Ishikawa (cell line): Measurements from ENCODE around the gene ANTXR1.

ENCODE experiments used
- CEBPB ChIP-seq: IDR thresholded peaks from 2 replicates; pipeline ENCODE4 v1.6.1; 2012
- CREB1 ChIP-seq: IDR thresholded peaks from 2 replicates; pipeline ENCODE4 v1.6.1; 2012; ENCODE audit warnings: low read depth
- EGR1 ChIP-seq: IDR thresholded peaks from 2 replicates; pipeline ENCODE4 v1.6.1; 2012
- EP300 ChIP-seq: IDR thresholded peaks from 2 replicates; pipeline ENCODE4 v1.6.1; 2012; ENCODE audit warnings: borderline replicate concordance
- FOXM1 ChIP-seq: IDR thresholded peaks from 2 replicates; pipeline ENCODE4 v1.6.1; 2012; ENCODE audit warnings: low read depth, borderline replicate concordance
- NFIC ChIP-seq: IDR thresholded peaks from 2 replicates; pipeline ENCODE4 v1.6.1; 2012
- RAD21 ChIP-seq: IDR thresholded peaks from 2 replicates; pipeline ENCODE4 v1.6.1; 2012; ENCODE audit warnings: low read depth
- TAF1 ChIP-seq: IDR thresholded peaks from 2 replicates; pipeline ENCODE4 v1.6.1; 2012; ENCODE audit warnings: low read depth, mild to moderate bottlenecking
- TCF12 ChIP-seq: IDR thresholded peaks from 2 replicates; pipeline ENCODE4 v1.6.1; 2012; ENCODE audit warnings: low read depth
- TEAD4 ChIP-seq: IDR thresholded peaks from 2 replicates; pipeline ENCODE4 v1.6.1; 2012
- YY1 ChIP-seq: IDR thresholded peaks from 2 replicates; pipeline ENCODE4 v1.6.1; 2012; ENCODE audit warnings: low read depth
- ZBTB7A ChIP-seq: IDR thresholded peaks from 2 replicates; pipeline ENCODE4 v1.6.1; 2012; ENCODE audit warnings: low read depth
- TF ChIP-seq, protein P1 (sequence below): IDR thresholded peaks from 2 replicates; pipeline ENCODE4 v1.6.1; 2012
- TF ChIP-seq, protein P2 (sequence below): IDR thresholded peaks from 2 replicates; pipeline ENCODE4 v1.6.1; 2012; ENCODE audit warnings: low read depth, mild to moderate bottlenecking
- TF ChIP-seq, protein P3 (sequence below): IDR thresholded peaks from 2 replicates; pipeline ENCODE4 v1.6.1; 2012

ANTXR1 gene

DNA sequence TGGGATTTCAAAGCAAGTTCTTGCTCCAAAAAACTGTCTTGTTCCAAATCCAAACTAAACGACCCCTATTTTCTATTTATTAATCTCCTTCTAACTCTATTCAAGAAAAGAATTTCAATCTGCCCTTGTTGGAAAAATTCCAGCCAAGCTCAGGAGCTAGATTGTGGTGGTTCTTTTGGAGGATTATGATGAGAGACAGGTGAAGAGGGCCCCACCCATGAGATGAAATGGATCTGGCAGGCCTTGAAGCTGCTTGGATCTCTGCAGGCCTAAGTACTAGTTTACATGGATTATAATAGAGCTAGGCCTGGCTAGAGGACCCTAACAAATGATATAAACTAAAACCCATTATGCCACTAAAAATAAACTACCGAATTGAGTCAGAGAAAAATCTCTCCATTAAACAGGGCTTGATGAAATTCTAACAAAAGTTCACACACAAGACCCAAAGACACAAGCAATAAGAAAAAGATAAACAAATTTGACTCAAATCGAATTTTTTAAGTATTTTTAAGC is 272.5 kb downstream of the ANTXR1 start:
- TF ChIP-seq TCF12 (no peak), YY1 (no peak), FOXM1 (no peak), TEAD4 (no peak), NFIC (no peak)
- TF ChIP-seq, protein P1, sequence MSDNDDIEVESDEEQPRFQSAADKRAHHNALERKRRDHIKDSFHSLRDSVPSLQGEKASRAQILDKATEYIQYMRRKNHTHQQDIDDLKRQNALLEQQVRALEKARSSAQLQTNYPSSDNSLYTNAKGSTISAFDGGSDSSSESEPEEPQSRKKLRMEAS = no peak
- TF ChIP-seq, protein P2, sequence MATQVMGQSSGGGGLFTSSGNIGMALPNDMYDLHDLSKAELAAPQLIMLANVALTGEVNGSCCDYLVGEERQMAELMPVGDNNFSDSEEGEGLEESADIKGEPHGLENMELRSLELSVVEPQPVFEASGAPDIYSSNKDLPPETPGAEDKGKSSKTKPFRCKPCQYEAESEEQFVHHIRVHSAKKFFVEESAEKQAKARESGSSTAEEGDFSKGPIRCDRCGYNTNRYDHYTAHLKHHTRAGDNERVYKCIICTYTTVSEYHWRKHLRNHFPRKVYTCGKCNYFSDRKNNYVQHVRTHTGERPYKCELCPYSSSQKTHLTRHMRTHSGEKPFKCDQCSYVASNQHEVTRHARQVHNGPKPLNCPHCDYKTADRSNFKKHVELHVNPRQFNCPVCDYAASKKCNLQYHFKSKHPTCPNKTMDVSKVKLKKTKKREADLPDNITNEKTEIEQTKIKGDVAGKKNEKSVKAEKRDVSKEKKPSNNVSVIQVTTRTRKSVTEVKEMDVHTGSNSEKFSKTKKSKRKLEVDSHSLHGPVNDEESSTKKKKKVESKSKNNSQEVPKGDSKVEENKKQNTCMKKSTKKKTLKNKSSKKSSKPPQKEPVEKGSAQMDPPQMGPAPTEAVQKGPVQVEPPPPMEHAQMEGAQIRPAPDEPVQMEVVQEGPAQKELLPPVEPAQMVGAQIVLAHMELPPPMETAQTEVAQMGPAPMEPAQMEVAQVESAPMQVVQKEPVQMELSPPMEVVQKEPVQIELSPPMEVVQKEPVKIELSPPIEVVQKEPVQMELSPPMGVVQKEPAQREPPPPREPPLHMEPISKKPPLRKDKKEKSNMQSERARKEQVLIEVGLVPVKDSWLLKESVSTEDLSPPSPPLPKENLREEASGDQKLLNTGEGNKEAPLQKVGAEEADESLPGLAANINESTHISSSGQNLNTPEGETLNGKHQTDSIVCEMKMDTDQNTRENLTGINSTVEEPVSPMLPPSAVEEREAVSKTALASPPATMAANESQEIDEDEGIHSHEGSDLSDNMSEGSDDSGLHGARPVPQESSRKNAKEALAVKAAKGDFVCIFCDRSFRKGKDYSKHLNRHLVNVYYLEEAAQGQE = no peak

DNA sequence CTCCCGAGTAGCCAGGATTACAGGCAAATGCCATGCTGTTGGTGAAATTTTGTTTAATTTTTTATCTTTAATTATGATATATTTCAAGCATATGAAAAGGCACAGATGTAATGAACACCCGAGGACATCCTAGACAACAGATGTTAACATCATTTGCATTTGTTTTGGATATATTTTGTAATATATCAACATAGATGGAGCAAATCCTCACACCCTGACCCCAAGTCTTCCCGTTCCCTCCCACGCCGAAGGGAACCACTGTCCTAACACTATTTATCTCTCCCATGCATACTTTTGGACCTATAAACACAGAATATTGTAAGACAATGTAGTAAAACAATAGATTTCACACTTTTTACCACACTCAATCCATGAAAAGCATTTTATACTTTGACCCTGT is 274.6 kb downstream of the ANTXR1 start:
- TF ChIP-seq CEBPB (no peak), CREB1 (no peak), TAF1 (no peak), EGR1 (no peak), TCF12 (no peak), ZBTB7A (no peak), RAD21 (no peak), NFIC (no peak), FOXM1 (no peak), TEAD4 (no peak), EP300 (no peak), YY1 (no peak)
- TF ChIP-seq, protein P1 = no peak
- TF ChIP-seq, protein P3, sequence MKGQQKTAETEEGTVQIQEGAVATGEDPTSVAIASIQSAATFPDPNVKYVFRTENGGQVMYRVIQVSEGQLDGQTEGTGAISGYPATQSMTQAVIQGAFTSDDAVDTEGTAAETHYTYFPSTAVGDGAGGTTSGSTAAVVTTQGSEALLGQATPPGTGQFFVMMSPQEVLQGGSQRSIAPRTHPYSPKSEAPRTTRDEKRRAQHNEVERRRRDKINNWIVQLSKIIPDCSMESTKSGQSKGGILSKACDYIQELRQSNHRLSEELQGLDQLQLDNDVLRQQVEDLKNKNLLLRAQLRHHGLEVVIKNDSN = no peak
- TF ChIP-seq, protein P2 = no peak

DNA sequence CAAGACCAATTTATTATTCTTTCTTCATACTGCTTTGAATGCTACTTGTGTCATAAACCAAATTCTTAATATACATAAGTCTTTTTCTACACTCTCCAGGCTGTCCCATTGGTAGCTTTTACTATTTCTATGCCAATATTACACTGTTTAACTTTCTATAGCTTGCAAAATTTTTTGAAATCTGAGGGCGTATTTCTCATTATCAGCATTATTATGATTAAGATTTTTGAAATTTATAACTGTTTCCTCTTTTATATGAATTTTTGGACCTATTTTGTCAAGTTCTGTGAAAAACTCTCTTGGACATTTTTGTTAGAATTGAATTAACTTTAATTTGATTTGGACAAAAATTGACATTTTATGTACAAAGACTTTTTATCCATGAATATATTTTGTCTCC is 275.4 kb downstream of the ANTXR1 start:
- TF ChIP-seq, protein P3 = no peak

DNA sequence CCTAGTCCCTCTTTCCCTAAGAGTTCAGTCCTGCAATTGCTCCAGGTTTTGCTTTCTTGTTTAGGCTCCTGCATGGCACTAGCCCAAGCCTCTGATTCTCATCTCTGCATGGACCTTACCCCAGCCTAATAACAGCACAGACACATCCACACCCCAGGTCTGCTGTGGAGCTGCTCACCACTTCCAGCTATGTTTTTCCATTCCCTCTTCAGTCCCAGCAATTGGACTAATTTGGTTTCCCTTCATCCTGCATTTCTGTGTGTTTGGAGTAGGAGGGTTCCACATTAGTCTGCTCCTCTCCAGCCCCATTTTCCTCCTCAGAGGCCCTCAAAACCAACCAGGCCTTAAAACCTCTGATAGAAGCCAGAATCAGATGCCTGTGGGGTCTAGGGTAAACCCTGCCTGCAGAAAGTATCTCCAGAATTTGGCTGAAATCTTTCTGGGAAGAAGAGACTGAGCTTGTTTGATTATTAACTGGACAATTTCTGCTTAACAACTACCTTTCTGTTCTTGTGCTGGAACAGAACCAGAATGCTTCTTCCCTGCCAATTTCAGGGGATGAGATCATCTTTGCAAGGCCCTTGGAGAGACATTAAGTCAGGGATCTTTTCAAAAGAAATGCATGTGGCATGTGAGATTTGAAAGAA is 278.1 kb downstream of the ANTXR1 start:
- TF ChIP-seq CEBPB (no peak), RAD21 (no peak), ZBTB7A (no peak), FOXM1 (no peak), TAF1 (no peak), TCF12 (no peak), EGR1 (no peak), EP300 (no peak), TEAD4 (no peak), YY1 (no peak), CREB1 (no peak), NFIC (no peak)
- TF ChIP-seq, protein P1 = no peak
- TF ChIP-seq, protein P3 = no peak
- TF ChIP-seq, protein P2 = no peak
